ENCODE data around the gene PTPN6. TPM values are rescaled to one million over a fixed set of nuclear protein-coding genes. Genes with fewer than 3 reads are reported as not detected.

PTPN6 gene
- total RNA-seq, 2 donors from 2014 or later: 30.6 to 43.2 TPM

- no peaks in the 10 kb centered on the region for H3K27me3 ChIP-seq (replicated peaks; ENCODE audit: insufficient read depth)
- DNase-seq (ENCODE audit: low spot score): no peak
- intact Hi-C loops (cut with DNase I): no loop called here
- no peak overlapping the region for H3K27ac ChIP-seq
- no peaks in the 10 kb centered on the region for H3K9me3 ChIP-seq
- WGBS: 39% methylated on average over 2 of the region's 2 CpGs
- TF ChIP-seq POLR2AphosphoS5 (IDR thresholded peaks at IDR 0.05) (no peak), CTCF (IDR thresholded peaks at IDR 0.05) (no peak), POLR2A (IDR thresholded peaks at IDR 0.05) (no peak)
- no peaks in the 10 kb centered on the region for H3K36me3 ChIP-seq
- no peak overlapping the region for H3K4me3 ChIP-seq
- H3K4me1 ChIP-seq (replicated peaks): no peaks in the 10 kb centered on the region
Measured at GRCh38 chr12:6996040-6996441, 44.9 kb downstream of the PTPN6 start.

- Histone ChIP-seq H3K4me1 (replicated peaks) (no peaks in the 10 kb centered on the region), H3K36me3 (no peaks in the 10 kb centered on the region), H3K4me3 (no peak overlapping the region), H3K27me3 (replicated peaks; ENCODE audit: insufficient read depth) (no peaks in the 10 kb centered on the region), H3K27ac (peak overlapping the region in 1 of 2 donors; percentile 47), H3K9me3 (no peaks in the 10 kb centered on the region)
- no peak for DNase-seq (ENCODE audit: low spot score)
- intact Hi-C loops (cut with DNase I): no loop called here
- TF ChIP-seq POLR2AphosphoS5 (IDR thresholded peaks at IDR 0.05) (peak; percentile 61), CTCF (IDR thresholded peaks at IDR 0.05) (no peak), POLR2A (IDR thresholded peaks at IDR 0.05) (no peak)
Measured at GRCh38 chr12:6998715-6999451, 47.7 kb downstream of the PTPN6 start.

- no peak for TF ChIP-seq CTCF (IDR thresholded peaks at IDR 0.05)
- intact Hi-C loops (cut with DNase I): no loop called here
- Histone ChIP-seq H3K9me3 (no peaks in the 10 kb centered on the region), H3K27ac (no peak overlapping the region), H3K4me3 (no peak overlapping the region), H3K27me3 (replicated peaks; ENCODE audit: insufficient read depth) (no peaks in the 10 kb centered on the region), H3K4me1 (replicated peaks) (no peaks in the 10 kb centered on the region), H3K36me3 (no peaks in the 10 kb centered on the region)
- WGBS: 90% methylated on average over 7 of the region's 7 CpGs
- no peak for DNase-seq (ENCODE audit: low spot score)
Measured at GRCh38 chr12:7001921-7002591, 50.9 kb downstream of the PTPN6 start.

- Histone ChIP-seq H3K4me3 (no peak overlapping the region), H3K4me1 (replicated peaks) (no peaks in the 10 kb centered on the region), H3K9me3 (no peaks in the 10 kb centered on the region), H3K36me3 (no peaks in the 10 kb centered on the region), H3K27ac (no peak overlapping the region), H3K27me3 (replicated peaks; ENCODE audit: insufficient read depth) (no peaks in the 10 kb centered on the region)
- DNase-seq (ENCODE audit: low spot score): no peak
- intact Hi-C loops (cut with DNase I): no loop called here
- no peak for TF ChIP-seq POLR2AphosphoS5 (IDR thresholded peaks at IDR 0.05)
- no peak for TF ChIP-seq CTCF (IDR thresholded peaks at IDR 0.05)
- TF ChIP-seq POLR2A (IDR thresholded peaks at IDR 0.05): no peak
- WGBS: 83% methylated on average over 2 of the region's 2 CpGs
Measured at GRCh38 chr12:7004287-7004803, 53.2 kb downstream of the PTPN6 start.

GRCh38 chr12:7004840-7005239 lies 53.7 kb downstream of the PTPN6 start:
- Histone ChIP-seq H3K27me3 (replicated peaks; ENCODE audit: insufficient read depth) (no peaks in the 10 kb centered on the region), H3K36me3 (no peaks in the 10 kb centered on the region), H3K9me3 (no peaks in the 10 kb centered on the region), H3K4me3 (no peak overlapping the region), H3K27ac (no peak overlapping the region), H3K4me1 (replicated peaks) (no peaks in the 10 kb centered on the region)
- TF ChIP-seq CTCF (IDR thresholded peaks at IDR 0.05): no peak
- no peak for TF ChIP-seq POLR2A (IDR thresholded peaks at IDR 0.05)
- no peak for TF ChIP-seq POLR2AphosphoS5 (IDR thresholded peaks at IDR 0.05)
- WGBS: 94% methylated on average over 2 of the region's 2 CpGs
- no peak for DNase-seq (ENCODE audit: low spot score)
- intact Hi-C loops (cut with DNase I): no loop called here
